Mammary epithelial cell (primary cell): Measurements from ENCODE around the gene MAPRE2.

Experiments
- EZH2 ChIP-seq: IDR thresholded peaks from 2 replicates; pipeline ENCODE4 v1.6.1; 2012; ENCODE audit warnings: low read length, inconsistent platforms, borderline replicate concordance
- TF ChIP-seq, protein P1 (sequence below), 2 donors: IDR thresholded peaks in 1 of 2; conservative IDR thresholded peaks in 1 of 2; 2 replicates each; pipeline ENCODE4 v1.5.1; 2011 to 2012; ENCODE audit warnings: inconsistent platforms in 2 of 2, low read length in 2 of 2, mild to moderate bottlenecking in 2 of 2, control low read depth in 1 of 2, low read depth in 1 of 2; ENCODE audit not compliant: insufficient read depth in 1 of 2; ENCODE audit errors: extremely low read depth in 1 of 2

DNA sequence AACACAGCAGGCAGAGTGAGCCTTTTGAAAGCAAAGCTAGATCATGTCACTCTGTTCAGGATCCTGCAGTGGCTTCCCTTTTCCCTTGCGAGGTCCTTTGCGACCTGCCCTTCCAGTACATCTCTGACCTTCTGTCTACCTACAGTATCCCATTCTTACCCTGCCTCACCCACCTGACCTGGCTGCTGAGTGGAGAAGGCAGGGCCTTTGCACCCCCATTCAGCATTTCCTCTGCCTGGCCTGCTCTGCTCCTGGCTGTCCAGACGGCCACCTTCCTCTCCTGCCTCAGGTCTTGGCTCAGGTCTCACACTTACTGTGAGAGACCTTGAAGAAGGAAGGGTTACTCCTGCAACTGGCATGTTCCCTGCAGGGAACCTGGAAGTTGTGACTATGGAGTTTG lies 77.4 kb downstream of the MAPRE2 start:
- TF ChIP-seq, protein P1, sequence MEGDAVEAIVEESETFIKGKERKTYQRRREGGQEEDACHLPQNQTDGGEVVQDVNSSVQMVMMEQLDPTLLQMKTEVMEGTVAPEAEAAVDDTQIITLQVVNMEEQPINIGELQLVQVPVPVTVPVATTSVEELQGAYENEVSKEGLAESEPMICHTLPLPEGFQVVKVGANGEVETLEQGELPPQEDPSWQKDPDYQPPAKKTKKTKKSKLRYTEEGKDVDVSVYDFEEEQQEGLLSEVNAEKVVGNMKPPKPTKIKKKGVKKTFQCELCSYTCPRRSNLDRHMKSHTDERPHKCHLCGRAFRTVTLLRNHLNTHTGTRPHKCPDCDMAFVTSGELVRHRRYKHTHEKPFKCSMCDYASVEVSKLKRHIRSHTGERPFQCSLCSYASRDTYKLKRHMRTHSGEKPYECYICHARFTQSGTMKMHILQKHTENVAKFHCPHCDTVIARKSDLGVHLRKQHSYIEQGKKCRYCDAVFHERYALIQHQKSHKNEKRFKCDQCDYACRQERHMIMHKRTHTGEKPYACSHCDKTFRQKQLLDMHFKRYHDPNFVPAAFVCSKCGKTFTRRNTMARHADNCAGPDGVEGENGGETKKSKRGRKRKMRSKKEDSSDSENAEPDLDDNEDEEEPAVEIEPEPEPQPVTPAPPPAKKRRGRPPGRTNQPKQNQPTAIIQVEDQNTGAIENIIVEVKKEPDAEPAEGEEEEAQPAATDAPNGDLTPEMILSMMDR (conservative IDR thresholded peaks at IDR 0.05 in 1 of 2, IDR thresholded peaks at IDR 0.05 in 1 of 2; ENCODE audit: extremely low read depth in 1 of 2, insufficient read depth in 1 of 2, low read depth in 1 of 2, low read length in 2 of 2), result no peak
- no peak for TF ChIP-seq EZH2
